Mammary epithelial cell (primary cell): ENCODE data around the gene NES.

Experiments
- EZH2 ChIP-seq: IDR thresholded peaks from 2 replicates; pipeline ENCODE4 v1.6.1; 2012; ENCODE audit warnings: low read length, inconsistent platforms, borderline replicate concordance
- TF ChIP-seq, protein P1 (sequence below), 2 donors: IDR thresholded peaks in 1 of 2; conservative IDR thresholded peaks in 1 of 2; 2 replicates each; pipeline ENCODE4 v1.5.1; 2011 to 2012; ENCODE audit warnings: inconsistent platforms in 2 of 2, low read length in 2 of 2, mild to moderate bottlenecking in 2 of 2, control low read depth in 1 of 2, low read depth in 1 of 2; ENCODE audit not compliant: insufficient read depth in 1 of 2; ENCODE audit errors: extremely low read depth in 1 of 2

DNA sequence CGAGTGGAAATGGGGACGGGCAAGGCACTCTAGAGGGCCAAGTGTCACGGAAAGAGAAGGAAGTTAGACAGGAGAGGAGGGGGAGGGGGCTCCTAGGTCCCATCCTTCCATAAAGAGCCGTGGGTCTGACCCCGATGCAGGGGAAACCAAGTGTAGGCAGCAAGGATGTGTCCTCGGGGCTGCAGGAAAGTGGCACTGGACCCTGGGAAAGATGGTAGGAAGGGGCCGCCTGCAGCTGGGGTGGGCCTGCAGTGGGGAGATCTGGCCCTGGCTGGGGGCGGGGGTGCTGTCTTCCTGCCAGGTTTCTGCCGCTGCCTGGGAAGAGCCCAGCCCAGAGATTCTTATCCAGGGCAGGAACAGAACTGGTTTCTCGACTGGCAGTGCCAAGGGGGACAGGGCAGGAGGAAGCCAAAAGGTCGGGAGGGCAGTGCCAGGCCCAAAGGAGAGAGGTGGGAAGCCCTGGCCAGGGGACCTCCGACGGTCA is 15.3 kb upstream of the NES start:
- no peak for TF ChIP-seq EZH2
- TF ChIP-seq, protein P1, sequence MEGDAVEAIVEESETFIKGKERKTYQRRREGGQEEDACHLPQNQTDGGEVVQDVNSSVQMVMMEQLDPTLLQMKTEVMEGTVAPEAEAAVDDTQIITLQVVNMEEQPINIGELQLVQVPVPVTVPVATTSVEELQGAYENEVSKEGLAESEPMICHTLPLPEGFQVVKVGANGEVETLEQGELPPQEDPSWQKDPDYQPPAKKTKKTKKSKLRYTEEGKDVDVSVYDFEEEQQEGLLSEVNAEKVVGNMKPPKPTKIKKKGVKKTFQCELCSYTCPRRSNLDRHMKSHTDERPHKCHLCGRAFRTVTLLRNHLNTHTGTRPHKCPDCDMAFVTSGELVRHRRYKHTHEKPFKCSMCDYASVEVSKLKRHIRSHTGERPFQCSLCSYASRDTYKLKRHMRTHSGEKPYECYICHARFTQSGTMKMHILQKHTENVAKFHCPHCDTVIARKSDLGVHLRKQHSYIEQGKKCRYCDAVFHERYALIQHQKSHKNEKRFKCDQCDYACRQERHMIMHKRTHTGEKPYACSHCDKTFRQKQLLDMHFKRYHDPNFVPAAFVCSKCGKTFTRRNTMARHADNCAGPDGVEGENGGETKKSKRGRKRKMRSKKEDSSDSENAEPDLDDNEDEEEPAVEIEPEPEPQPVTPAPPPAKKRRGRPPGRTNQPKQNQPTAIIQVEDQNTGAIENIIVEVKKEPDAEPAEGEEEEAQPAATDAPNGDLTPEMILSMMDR (conservative IDR thresholded peaks at IDR 0.05 in 1 of 2, IDR thresholded peaks at IDR 0.05 in 1 of 2; ENCODE audit: extremely low read depth in 1 of 2, insufficient read depth in 1 of 2, low read depth in 1 of 2, low read length in 2 of 2) = no peak
